ENCODE results near the gene SGPL1.

DNA sequence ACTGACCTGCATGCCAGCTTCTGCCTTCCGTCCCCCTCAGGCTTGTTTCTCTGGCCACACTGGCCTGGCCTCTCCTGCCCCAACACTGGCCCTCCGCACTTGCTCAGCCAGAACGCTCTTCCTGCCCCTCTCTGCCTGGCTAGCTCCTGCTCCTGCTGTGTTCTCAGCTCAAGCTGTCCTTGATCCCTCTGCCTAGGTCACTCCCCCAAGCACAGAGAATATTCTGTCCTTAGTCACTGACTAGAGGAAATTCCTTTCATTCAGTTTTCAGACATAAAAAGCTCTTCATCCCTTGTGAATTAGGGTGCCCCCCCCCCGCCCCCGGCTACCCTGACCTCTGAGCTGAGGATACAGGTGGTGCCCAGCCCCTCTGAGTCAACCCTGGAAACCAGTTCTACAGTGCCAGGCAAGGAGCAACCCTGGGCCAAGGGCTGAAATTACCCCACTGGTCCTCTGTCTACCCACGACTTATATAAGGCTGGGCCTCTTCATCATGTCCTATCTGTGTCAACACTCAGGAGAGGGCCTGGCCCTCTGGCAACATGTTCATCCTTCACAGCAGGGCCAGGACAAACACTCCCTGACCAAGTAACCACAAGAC lies 6.6 kb upstream of the SGPL1 start:
- TF ChIP-seq EZH2 (IDR thresholded peaks at IDR 0.05; ENCODE audit: borderline replicate concordance, low read length) = no peak
- TF ChIP-seq, protein P1, sequence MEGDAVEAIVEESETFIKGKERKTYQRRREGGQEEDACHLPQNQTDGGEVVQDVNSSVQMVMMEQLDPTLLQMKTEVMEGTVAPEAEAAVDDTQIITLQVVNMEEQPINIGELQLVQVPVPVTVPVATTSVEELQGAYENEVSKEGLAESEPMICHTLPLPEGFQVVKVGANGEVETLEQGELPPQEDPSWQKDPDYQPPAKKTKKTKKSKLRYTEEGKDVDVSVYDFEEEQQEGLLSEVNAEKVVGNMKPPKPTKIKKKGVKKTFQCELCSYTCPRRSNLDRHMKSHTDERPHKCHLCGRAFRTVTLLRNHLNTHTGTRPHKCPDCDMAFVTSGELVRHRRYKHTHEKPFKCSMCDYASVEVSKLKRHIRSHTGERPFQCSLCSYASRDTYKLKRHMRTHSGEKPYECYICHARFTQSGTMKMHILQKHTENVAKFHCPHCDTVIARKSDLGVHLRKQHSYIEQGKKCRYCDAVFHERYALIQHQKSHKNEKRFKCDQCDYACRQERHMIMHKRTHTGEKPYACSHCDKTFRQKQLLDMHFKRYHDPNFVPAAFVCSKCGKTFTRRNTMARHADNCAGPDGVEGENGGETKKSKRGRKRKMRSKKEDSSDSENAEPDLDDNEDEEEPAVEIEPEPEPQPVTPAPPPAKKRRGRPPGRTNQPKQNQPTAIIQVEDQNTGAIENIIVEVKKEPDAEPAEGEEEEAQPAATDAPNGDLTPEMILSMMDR (conservative IDR thresholded peaks at IDR 0.05 in 1 of 2, IDR thresholded peaks at IDR 0.05 in 1 of 2; ENCODE audit: extremely low read depth in 1 of 2, insufficient read depth in 1 of 2, low read depth in 1 of 2, low read length in 2 of 2) = no peak
